Measurements from ENCODE around the gene BTG1. TPM values are rescaled to one million over a fixed set of nuclear protein-coding genes. Genes with fewer than 3 reads are reported as not detected.

BTG1 gene
- total and polyA plus RNA-seq, 4 donors, result 13.7 to 107 (median 28.9) TPM

DNA sequence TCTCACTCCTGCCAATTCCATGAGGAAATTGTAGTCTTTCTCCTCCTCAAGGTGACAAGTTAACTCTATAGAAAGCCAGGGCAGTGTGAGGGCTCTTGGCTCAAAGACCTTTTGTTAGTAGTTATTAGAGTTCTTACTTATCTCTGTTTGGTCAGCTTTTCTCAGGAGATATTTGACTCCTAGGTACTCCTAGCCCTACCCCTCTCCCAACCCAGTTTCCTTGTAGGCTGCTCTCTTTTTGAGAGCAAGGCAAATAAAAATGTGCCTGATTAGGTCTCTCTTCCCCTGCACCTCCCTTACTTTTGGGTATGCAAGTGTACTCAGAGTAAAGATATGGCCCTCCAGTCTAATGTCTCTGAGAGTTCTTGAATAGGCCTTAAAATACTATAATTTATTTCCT lies 23.8 kb downstream of the BTG1 start:
- H3K36me3 ChIP-seq (ENCODE audit: control insufficient read depth in 4 of 4, insufficient read depth in 3 of 4, low read depth in 1 of 4, low read length in 3 of 4), result peaks cover 0 to 2% (median 0%) of the 10 kb centered on the region in 4 donors
- peaks cover 0 to 9% (median 4%) of the 10 kb centered on the region in 4 donors for H3K9me3 ChIP-seq (ENCODE audit: control insufficient read depth in 4 of 4, low read length in 3 of 4)
- no peak overlapping the region for H3K9ac ChIP-seq (ENCODE audit: low read depth in 1 of 2, low read length in 2 of 2)
- peaks cover 0 to 3% (median 0%) of the 10 kb centered on the region in 4 donors for H3K4me1 ChIP-seq (ENCODE audit: control insufficient read depth in 4 of 4, insufficient read depth in 4 of 4, low read length in 3 of 4)
- H3K27me3 ChIP-seq (ENCODE audit: control insufficient read depth in 4 of 4, insufficient read depth in 4 of 4, low read length in 3 of 4), result no peaks in the 10 kb centered on the region
- DNase-seq (ENCODE audit: low spot score), result no peak
- H3K27ac ChIP-seq (ENCODE audit: low read depth in 1 of 2, low read length in 2 of 2), result no peak overlapping the region
- H3K4me3 ChIP-seq (ENCODE audit: low read depth in 1 of 3, low read length in 3 of 3), result no peak overlapping the region
- TF ChIP-seq HNF4G (IDR thresholded peaks at IDR 0.05) (no peak), SP1 (IDR thresholded peaks at IDR 0.05) (no peak), EGR1 (IDR thresholded peaks at IDR 0.05; ENCODE audit: low read depth in 2 of 2) (no peak), FOXA2 (IDR thresholded peaks at IDR 0.05) (no peak), YY1 (IDR thresholded peaks at IDR 0.05) (no peak), RXRA (IDR thresholded peaks at IDR 0.05) (no peak), NR2F2 (IDR thresholded peaks at IDR 0.05) (no peak), RAD21 (IDR thresholded peaks at IDR 0.05) (no peak)
- TF ChIP-seq, protein P1, sequence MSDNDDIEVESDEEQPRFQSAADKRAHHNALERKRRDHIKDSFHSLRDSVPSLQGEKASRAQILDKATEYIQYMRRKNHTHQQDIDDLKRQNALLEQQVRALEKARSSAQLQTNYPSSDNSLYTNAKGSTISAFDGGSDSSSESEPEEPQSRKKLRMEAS (IDR thresholded peaks at IDR 0.05), result no peak

DNA sequence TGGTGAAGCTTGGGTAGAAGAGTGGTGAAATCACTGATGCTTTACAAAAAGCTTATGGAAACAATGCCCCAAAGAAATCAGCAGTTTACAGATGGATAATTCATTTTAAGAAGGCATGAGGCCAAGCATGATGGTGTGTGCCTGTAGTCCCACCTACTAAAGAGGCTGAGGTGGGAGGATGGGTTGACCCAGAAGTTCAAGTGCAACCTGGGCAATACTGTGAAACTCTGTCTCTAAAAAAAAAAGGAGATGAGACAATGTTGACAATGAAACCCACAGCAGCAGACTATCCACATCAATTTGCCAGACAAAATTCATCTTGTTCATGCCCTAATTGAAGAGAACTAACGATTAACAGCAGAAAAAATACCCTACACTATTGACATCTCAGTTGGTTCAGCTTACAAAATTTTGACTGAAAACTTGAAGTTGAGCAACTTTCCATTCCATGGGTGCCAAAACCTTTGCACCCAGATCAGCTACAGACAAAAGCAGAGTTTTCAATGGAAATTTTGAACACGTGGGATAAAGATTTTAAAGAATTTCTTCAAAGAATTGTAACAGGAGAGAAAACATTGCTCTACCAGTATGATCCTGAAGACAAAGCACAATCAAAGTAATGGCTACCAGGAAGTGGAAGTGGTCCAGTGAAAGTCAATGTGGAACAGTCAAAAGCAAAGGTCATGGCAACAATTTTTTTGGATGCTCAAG lies 26.7 kb downstream of the BTG1 start:
- TF ChIP-seq RXRA (IDR thresholded peaks at IDR 0.05) (peak; percentile 80 to 91), SP1 (IDR thresholded peaks at IDR 0.05) (peak; percentile 90), TAF1 (conservative IDR thresholded peaks at IDR 0.05) (no peak), HNF4G (IDR thresholded peaks at IDR 0.05) (peak; percentile 72), FOXA1 (IDR thresholded peaks at IDR 0.05) (peak; percentile 83), YY1 (IDR thresholded peaks at IDR 0.05) (peak; percentile 83), JUND (IDR thresholded peaks at IDR 0.05) (peak; percentile 23 to 70), NR2F2 (IDR thresholded peaks at IDR 0.05) (no peak), FOXA2 (IDR thresholded peaks at IDR 0.05) (peak; percentile 78), HNF4A (conservative IDR thresholded peaks at IDR 0.05) (peak; percentile 95 to 96), EGR1 (IDR thresholded peaks at IDR 0.05; ENCODE audit: low read depth in 2 of 2) (peak; percentile 94 to 97), GABPA (IDR thresholded peaks at IDR 0.05 in 1 of 2, conservative IDR thresholded peaks at IDR 0.05 in 1 of 2) (peak in 1 of 2 donors; percentile 21), RAD21 (IDR thresholded peaks at IDR 0.05) (peak; percentile 46 to 55)
- TF ChIP-seq, protein P2, sequence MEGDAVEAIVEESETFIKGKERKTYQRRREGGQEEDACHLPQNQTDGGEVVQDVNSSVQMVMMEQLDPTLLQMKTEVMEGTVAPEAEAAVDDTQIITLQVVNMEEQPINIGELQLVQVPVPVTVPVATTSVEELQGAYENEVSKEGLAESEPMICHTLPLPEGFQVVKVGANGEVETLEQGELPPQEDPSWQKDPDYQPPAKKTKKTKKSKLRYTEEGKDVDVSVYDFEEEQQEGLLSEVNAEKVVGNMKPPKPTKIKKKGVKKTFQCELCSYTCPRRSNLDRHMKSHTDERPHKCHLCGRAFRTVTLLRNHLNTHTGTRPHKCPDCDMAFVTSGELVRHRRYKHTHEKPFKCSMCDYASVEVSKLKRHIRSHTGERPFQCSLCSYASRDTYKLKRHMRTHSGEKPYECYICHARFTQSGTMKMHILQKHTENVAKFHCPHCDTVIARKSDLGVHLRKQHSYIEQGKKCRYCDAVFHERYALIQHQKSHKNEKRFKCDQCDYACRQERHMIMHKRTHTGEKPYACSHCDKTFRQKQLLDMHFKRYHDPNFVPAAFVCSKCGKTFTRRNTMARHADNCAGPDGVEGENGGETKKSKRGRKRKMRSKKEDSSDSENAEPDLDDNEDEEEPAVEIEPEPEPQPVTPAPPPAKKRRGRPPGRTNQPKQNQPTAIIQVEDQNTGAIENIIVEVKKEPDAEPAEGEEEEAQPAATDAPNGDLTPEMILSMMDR (IDR thresholded peaks at IDR 0.05; ENCODE audit: low read depth, low read length, missing input control), result no peak
- TF ChIP-seq, protein P3, sequence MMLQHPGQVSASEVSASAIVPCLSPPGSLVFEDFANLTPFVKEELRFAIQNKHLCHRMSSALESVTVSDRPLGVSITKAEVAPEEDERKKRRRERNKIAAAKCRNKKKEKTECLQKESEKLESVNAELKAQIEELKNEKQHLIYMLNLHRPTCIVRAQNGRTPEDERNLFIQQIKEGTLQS (IDR thresholded peaks at IDR 0.05), result peak; percentile 44
- TF ChIP-seq, protein P4, sequence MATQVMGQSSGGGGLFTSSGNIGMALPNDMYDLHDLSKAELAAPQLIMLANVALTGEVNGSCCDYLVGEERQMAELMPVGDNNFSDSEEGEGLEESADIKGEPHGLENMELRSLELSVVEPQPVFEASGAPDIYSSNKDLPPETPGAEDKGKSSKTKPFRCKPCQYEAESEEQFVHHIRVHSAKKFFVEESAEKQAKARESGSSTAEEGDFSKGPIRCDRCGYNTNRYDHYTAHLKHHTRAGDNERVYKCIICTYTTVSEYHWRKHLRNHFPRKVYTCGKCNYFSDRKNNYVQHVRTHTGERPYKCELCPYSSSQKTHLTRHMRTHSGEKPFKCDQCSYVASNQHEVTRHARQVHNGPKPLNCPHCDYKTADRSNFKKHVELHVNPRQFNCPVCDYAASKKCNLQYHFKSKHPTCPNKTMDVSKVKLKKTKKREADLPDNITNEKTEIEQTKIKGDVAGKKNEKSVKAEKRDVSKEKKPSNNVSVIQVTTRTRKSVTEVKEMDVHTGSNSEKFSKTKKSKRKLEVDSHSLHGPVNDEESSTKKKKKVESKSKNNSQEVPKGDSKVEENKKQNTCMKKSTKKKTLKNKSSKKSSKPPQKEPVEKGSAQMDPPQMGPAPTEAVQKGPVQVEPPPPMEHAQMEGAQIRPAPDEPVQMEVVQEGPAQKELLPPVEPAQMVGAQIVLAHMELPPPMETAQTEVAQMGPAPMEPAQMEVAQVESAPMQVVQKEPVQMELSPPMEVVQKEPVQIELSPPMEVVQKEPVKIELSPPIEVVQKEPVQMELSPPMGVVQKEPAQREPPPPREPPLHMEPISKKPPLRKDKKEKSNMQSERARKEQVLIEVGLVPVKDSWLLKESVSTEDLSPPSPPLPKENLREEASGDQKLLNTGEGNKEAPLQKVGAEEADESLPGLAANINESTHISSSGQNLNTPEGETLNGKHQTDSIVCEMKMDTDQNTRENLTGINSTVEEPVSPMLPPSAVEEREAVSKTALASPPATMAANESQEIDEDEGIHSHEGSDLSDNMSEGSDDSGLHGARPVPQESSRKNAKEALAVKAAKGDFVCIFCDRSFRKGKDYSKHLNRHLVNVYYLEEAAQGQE (IDR thresholded peaks at IDR 0.05), result peak; percentile 54
- TF ChIP-seq, protein P5, sequence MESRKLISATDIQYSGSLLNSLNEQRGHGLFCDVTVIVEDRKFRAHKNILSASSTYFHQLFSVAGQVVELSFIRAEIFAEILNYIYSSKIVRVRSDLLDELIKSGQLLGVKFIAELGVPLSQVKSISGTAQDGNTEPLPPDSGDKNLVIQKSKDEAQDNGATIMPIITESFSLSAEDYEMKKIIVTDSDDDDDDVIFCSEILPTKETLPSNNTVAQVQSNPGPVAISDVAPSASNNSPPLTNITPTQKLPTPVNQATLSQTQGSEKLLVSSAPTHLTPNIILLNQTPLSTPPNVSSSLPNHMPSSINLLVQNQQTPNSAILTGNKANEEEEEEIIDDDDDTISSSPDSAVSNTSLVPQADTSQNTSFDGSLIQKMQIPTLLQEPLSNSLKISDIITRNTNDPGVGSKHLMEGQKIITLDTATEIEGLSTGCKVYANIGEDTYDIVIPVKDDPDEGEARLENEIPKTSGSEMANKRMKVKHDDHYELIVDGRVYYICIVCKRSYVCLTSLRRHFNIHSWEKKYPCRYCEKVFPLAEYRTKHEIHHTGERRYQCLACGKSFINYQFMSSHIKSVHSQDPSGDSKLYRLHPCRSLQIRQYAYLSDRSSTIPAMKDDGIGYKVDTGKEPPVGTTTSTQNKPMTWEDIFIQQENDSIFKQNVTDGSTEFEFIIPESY (IDR thresholded peaks at IDR 0.05), result peak; percentile 84
- TF ChIP-seq, protein P1 (IDR thresholded peaks at IDR 0.05), result peak; percentile 55
- 39% methylated on average over 2 of the region's 2 CpGs for WGBS

More for the DNA sequence above, 26.7 kb downstream of the BTG1 start:
- Histone ChIP-seq H3K4me1 (ENCODE audit: control insufficient read depth in 4 of 4, insufficient read depth in 4 of 4, low read length in 3 of 4) (peaks cover 0 to 3% (median 0%) of the 10 kb centered on the region in 4 donors), H3K27me3 (ENCODE audit: control insufficient read depth in 4 of 4, insufficient read depth in 4 of 4, low read length in 3 of 4) (no peaks in the 10 kb centered on the region), H3K9ac (ENCODE audit: low read depth in 1 of 2, low read length in 2 of 2) (no peak overlapping the region), H3K4me3 (ENCODE audit: low read depth in 1 of 3, low read length in 3 of 3) (no peak overlapping the region), H3K9me3 (ENCODE audit: control insufficient read depth in 4 of 4, low read length in 3 of 4) (peaks cover 0 to 9% (median 4%) of the 10 kb centered on the region in 4 donors), H3K36me3 (ENCODE audit: control insufficient read depth in 4 of 4, insufficient read depth in 3 of 4, low read depth in 1 of 4, low read length in 3 of 4) (peaks cover 0 to 2% (median 0%) of the 10 kb centered on the region in 4 donors), H3K27ac (ENCODE audit: low read depth in 1 of 2, low read length in 2 of 2) (peak overlapping the region in 1 of 2 donors; percentile 1)
- no peak for DNase-seq (ENCODE audit: low spot score)

Measured in liver (tissue), 9 donors.